ENCODE measurements around the gene CFAP73.
"Not testable (repeated sequence)": the region's sequence is repeated elsewhere in the genome, so short reads cannot be mapped to it uniquely, and the experiment has no call there.

The CFAP73 gene

DNA sequence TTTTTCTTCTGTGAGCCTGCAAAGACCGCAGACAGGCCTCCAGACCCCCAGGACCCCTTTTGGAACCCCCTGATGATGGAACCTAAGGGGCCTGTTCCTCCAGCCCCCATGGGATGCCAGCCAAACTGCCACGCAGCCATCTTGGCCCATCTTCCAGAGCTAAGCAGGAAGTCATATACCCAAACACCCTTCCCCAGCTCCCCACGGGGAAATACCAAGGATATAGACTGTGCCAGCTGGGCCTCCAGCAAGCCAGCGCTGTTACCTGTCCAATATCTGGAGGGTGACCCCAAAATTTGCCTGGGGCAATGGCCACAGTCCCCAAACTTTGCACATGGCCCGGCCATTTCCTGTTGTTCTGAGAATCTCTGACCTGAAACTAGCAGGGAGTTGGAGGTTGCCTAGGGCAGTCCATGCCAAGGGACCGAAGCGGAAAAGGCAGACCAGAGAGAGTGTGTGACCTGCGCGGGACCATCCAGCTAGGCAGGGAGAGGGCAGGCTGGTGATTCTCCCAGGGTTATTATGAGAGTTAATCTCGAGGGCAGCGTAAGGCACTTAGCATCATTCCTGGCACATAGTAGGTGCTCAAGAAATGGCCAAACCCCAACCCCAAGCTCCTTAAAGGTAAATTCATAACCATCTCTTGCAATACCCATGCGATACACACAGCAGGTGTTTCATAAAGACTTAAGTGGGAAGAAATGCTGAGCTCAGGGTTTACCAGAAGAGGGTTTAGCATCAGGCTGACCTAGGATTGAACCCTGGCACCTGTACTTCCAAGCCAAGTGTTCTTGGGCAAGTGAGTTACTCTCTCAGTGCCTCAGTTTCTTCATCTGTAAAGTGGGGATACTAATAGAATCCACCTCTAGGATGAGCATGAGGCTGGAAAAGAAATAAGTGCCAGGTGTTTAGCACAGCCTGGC is 11.4 kb upstream of the CFAP73 start:
- peak; percentile 37 for DNase-seq
- in situ Hi-C loops (cut with HindIII; ENCODE audit: low pct_ligation_motif_present, low pct_unique_long_range_greater_than_20kb, low sequenced_read_pairs) = no loop called here

GRCh38 chr12:113138826-113139225 is 10.7 kb upstream of the CFAP73 start:
- DNase-seq = peak; percentile 98
- in situ Hi-C loops (cut with HindIII; ENCODE audit: low pct_ligation_motif_present, low pct_unique_long_range_greater_than_20kb, low sequenced_read_pairs) = no loop called here

DNA sequence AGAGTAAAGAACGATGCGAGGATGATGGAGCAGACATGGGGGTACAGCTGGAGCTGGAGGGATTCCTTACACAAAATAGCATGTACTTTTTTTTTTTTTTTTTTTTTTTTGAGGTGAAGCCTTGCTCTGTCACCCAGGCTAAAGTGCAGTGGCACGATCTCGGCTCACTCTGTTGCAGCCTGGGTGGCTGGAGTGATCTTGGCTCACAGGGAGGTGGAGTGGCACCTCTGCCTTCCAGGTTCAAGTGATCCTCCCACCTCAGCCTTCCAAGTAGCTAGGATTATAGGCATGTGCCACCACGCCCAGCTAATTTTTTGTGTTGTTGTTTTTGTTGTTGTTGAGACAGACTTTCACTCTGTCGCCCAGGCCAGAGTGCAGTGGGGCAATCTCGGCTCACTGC is 8.8 kb upstream of the CFAP73 start:
- no peak for DNase-seq
- in situ Hi-C loops (cut with HindIII; ENCODE audit: low pct_ligation_motif_present, low pct_unique_long_range_greater_than_20kb, low sequenced_read_pairs) = no loop called here

- in situ Hi-C loops (cut with HindIII; ENCODE audit: low pct_ligation_motif_present, low pct_unique_long_range_greater_than_20kb, low sequenced_read_pairs); DNase-seq: not testable (repeated sequence)
Observed at GRCh38 chr12:113141716-113142115, 7.8 kb upstream of the CFAP73 start.

DNA sequence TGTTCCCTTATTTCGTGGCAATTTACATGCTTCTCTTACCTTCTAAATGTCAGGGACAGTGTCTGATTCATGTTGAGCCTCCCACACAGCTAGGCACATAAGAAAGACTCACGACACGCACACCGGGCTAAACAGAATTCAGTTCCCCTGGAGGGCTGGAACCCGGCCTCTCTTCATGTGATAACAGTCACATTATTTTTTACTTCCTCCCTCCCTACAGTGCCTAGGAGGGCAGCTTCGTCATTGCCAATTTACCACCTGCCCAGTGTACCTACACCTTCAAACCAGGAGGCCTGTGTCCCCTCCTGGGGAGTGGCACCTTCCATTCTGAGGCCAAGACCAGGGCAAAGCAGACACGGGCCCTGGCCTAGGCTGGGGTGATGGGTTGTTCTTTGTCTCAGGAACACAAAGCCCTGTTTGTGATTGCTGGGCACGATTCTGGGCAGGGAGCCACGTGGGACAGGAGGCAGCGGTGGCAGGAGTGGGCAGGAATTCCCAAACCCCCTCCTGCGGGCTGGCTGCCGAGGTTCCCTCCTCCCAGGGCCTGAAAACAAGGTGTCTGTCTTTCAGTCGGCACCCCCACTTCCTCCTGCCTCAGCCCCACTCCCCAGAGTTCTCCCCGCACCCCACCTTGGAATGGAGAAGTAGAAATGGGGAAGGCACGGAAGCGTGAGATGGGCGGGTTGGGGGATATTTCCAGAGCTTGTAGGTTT is 7.2 kb upstream of the CFAP73 start:
- in situ Hi-C loops (cut with HindIII; ENCODE audit: low pct_ligation_motif_present, low pct_unique_long_range_greater_than_20kb, low sequenced_read_pairs) = no loop called here
- DNase-seq = no peak

DNA sequence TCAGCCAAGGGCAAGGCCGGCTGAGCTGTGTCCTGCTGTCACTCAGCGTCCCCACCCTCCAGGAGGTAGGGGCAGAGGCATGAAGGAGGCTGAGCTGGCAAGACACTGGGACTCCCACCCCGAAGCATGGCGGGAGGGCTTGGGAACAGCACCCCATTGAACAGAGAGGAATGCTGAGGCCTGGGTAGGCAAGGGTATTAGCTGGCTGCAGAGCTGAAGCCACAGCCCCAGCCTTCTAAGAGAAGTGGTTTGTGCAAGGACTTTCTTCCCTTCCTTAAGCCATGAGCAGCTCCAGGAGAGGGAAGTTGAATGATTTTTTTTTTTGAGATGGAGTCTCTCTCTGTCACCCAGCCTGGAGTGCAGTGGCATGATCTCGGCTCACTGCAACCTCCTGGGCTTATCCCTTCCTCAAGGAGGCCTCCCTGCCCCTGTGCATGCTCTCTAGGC is 6.6 kb upstream of the CFAP73 start:
- in situ Hi-C loops (cut with HindIII; ENCODE audit: low pct_ligation_motif_present, low pct_unique_long_range_greater_than_20kb, low sequenced_read_pairs) = no loop called here
- DNase-seq = no peak

GRCh38 chr12:113143959-113144358 is 5.6 kb upstream of the CFAP73 start:
- in situ Hi-C loops (cut with HindIII; ENCODE audit: low pct_ligation_motif_present, low pct_unique_long_range_greater_than_20kb, low sequenced_read_pairs) = no loop called here
- DNase-seq = no peak

GRCh38 chr12:113144806-113145205 is 4.7 kb upstream of the CFAP73 start:
- in situ Hi-C loops (cut with HindIII; ENCODE audit: low pct_ligation_motif_present, low pct_unique_long_range_greater_than_20kb, low sequenced_read_pairs) = no loop called here
- no peak for DNase-seq

GRCh38 chr12:113145720-113146551 is 3.6 kb upstream of the CFAP73 start:
- in situ Hi-C loops (cut with HindIII; ENCODE audit: low pct_ligation_motif_present, low pct_unique_long_range_greater_than_20kb, low sequenced_read_pairs) = no loop called here
- no peak for DNase-seq

DNA sequence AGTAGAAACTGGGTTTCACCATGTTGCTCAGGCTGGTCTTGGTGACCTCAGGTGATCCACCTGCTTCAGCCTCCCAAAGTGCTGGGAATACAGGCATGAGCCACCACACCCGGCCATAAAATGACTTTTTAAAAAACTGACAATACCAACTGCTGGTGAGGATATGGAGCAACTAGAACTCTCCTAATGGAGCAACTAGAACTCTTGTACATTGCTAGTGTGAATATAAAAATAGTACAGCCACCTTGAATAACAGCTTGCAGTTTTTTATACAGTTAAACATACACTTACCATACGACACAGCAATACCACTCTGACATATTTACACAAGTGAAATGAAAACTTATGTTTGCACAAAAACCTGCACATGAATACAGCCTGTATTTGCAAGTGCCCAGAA is 2.5 kb upstream of the CFAP73 start:
- no peak for DNase-seq
- in situ Hi-C loops (cut with HindIII; ENCODE audit: low pct_ligation_motif_present, low pct_unique_long_range_greater_than_20kb, low sequenced_read_pairs) = no loop called here

- in situ Hi-C loops (cut with HindIII; ENCODE audit: low pct_ligation_motif_present, low pct_unique_long_range_greater_than_20kb, low sequenced_read_pairs) = loop anchor here (25.0 kb wide), 1 partner anchor 89 kb away; the partner anchor contains the start of gene DTX1
- no peak for DNase-seq
Observed at GRCh38 chr12:113151655-113152054, 2.1 kb downstream of the CFAP73 start.

GRCh38 chr12:113152196-113152834 is 2.8 kb downstream of the CFAP73 start:
- DNase-seq = no peak
- in situ Hi-C loops (cut with HindIII; ENCODE audit: low pct_ligation_motif_present, low pct_unique_long_range_greater_than_20kb, low sequenced_read_pairs) = loop anchor here (25.0 kb wide), 1 partner anchor 90 kb away; the partner anchor contains the start of gene DTX1

DNA sequence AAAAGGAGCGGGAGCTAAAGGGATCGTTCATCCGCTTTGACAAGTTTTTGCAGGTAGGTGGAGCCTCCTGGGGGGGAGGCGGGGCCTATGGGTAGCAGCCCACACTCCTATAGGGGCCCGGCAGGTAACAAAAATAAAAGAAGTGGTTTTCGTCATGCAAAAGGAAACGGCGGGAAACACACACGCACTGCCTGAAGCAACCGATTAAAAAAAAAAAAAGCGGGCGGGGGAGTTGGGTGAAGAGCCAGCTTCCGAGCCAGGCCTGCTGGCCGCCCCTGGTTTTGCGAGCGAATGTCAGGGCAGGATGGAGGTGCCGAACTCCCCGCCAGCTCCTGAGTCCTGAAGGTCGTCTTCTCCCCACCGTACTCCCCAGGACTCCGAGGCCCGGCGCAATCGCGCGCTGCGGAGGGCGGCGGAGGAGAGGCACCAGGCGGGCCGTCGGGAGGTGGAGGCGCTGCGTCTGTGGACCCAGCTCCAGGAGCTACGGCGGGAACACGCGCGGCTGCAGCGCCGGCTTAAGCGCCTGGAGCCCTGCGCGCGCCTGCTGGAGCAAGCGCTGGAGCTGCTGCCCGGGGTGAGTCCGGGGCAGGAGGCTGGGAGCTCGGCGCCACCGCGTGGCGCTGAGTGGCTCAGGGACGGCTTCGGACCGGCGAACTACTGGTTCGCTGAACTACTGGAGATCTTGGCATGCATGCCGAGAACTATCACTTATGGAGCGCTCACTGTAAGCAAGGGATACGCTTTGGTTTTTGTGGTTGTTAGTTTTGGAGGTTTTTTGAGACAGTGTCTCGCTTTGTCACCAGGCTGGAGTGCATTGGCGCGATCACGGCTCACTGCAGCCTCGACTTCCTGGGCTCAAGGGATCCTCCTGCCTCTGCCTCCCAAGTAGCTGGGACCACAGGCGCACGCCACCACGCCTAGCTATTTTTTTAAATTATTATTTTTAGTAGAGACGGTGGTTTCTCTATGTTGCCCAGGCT is 3.6 kb downstream of the CFAP73 start:
- DNase-seq = peak; percentile 93
- in situ Hi-C loops (cut with HindIII; ENCODE audit: low pct_ligation_motif_present, low pct_unique_long_range_greater_than_20kb, low sequenced_read_pairs) = loop anchor here (25.0 kb wide), 1 partner anchor 91 kb away; the partner anchor contains the start of gene DTX1

DNA sequence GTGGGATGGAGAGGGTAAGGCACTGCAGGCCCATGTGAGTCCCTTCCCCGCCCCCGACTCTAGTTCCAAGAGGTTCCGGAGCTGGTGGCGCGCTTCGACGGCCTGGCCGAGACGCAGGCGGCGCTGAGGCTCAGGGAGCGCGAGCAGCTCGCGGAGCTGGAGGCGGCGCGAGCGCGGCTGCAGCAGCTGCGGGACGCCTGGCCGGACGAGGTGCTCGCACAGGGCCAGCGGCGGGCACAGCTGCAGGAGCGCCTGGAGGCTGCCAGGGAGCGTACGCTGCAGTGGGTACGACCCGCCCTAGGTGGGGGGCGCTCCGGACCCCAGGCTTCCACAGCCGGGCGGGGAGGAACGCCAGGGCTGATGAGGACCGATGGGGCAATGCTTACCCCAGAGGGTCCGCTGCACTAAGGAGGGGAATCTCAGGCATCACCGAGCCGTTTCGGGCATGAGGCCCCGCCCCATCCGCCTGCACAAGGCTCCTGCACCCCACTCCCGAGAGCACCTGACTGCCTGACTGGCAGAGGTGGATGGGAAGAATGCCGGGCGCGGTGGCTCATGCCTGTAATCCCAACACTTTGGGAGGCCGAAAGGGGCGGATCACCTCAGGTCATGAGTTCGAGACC is 4.9 kb downstream of the CFAP73 start:
- DNase-seq = peak; percentile 47
- in situ Hi-C loops (cut with HindIII; ENCODE audit: low pct_ligation_motif_present, low pct_unique_long_range_greater_than_20kb, low sequenced_read_pairs) = loop anchor here (25.0 kb wide), 1 partner anchor 92 kb away; the partner anchor contains the start of gene DTX1

GRCh38 chr12:113155060-113155459 is 5.5 kb downstream of the CFAP73 start:
- DNase-seq = no peak
- in situ Hi-C loops (cut with HindIII; ENCODE audit: low pct_ligation_motif_present, low pct_unique_long_range_greater_than_20kb, low sequenced_read_pairs) = loop anchor here (25.0 kb wide), 1 partner anchor 93 kb away; the partner anchor contains the start of gene DTX1

DNA sequence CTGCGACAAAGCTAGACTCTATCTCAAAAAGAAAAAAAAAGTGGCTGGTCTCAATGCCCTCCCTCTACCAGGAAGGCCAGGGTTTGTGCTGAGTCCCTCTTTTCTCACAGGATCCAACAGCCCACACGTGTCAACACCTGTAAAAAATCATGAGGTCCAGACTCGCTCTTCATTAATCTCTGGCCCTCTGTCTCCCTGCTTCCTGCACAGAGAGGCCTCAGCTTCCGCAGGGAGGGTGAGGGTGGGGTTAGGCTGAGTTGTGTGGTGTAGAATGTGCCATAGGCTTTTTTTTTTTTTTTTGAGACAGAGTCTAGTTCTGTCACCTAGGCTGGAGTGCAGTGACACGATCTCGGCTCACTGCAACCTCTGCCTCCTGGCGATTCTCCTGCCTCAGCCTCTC is 6.1 kb downstream of the CFAP73 start:
- in situ Hi-C loops (cut with HindIII; ENCODE audit: low pct_ligation_motif_present, low pct_unique_long_range_greater_than_20kb, low sequenced_read_pairs) = loop anchor here (25.0 kb wide), 1 partner anchor 93 kb away; the partner anchor contains the start of gene DTX1
- DNase-seq = no peak

Data from ACHN (cell line).